ENCODE results near the gene ALDH1A3.

DNA sequence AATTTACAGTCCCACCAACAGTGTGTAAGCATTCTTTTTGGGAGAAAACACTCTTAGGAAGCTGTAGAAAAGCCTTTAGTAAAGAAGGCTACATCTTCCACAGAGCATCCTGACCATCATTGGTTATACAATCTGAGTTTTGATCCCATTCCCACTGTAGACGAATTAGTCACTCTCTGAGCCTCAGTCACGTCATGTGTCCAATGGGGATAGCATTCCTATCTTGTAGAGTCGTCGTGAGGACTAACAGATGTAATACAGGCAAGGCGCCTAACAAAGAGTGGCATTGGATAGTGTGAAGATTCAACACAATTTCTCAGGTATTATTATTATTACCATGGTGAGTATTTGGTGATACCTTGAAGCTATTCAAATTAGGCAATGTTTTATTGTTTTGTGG lies 44.0 kb upstream of the ALDH1A3 start:
- TF ChIP-seq, protein P1, sequence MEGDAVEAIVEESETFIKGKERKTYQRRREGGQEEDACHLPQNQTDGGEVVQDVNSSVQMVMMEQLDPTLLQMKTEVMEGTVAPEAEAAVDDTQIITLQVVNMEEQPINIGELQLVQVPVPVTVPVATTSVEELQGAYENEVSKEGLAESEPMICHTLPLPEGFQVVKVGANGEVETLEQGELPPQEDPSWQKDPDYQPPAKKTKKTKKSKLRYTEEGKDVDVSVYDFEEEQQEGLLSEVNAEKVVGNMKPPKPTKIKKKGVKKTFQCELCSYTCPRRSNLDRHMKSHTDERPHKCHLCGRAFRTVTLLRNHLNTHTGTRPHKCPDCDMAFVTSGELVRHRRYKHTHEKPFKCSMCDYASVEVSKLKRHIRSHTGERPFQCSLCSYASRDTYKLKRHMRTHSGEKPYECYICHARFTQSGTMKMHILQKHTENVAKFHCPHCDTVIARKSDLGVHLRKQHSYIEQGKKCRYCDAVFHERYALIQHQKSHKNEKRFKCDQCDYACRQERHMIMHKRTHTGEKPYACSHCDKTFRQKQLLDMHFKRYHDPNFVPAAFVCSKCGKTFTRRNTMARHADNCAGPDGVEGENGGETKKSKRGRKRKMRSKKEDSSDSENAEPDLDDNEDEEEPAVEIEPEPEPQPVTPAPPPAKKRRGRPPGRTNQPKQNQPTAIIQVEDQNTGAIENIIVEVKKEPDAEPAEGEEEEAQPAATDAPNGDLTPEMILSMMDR (IDR thresholded peaks at IDR 0.05) = no peak
- TF ChIP-seq POLR2A (IDR thresholded peaks at IDR 0.05) = no peak

Data from thyroid gland (tissue), 4 donors.